Measurements from ENCODE around the gene ZNF134. TPM values are rescaled to one million over a fixed set of nuclear protein-coding genes. Genes with fewer than 3 reads are reported as not detected.
A peak's percentile ranks its signal among the peaks of the same experiment; 100 is the strongest.

ZNF134 gene
- total and polyA plus RNA-seq, 2 experiments from 2014 or later: 10.7 to 24.3 TPM

DNA sequence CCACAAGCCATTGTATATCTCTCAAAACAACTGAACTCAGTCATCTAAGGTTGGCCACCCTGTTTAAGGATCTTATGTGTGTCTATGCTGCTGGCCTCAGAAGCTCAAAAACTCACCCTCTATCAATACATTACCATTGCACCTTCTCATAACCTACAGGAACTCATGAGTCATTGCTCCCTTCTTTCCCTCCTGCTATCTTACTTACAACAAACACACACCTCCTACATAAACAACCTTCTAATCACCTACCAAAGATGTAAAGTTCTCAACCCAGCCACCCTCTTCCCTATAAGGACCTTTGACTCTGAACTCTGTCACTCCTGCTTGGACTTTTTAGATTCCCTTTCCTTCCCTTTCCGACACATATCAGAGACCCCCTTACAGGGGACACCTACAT is 41.4 kb downstream of the ZNF134 start:
- 47% methylated on average over 1 of the region's 1 CpG for WGBS (ENCODE audit: low lambda C conversion rate, missing lambda C conversion rate)
- H3K27ac ChIP-seq: peak overlapping the region; percentile 67
- H3K4me3 ChIP-seq: no peak overlapping the region
- peak; percentile 9 for DNase-seq (ENCODE audit: low spot score)
- no peaks in the 10 kb centered on the region for H3K36me3 ChIP-seq (replicated peaks; ENCODE audit: insufficient read depth, low read depth)
- peaks cover 7% of the 10 kb centered on the region for H3K27me3 ChIP-seq
- H3K9me2 ChIP-seq (replicated peaks; ENCODE audit: insufficient read depth): no peaks in the 10 kb centered on the region
- H4K20me1 ChIP-seq (ENCODE audit: insufficient read depth, poor library complexity, severe bottlenecking): no peaks in the 10 kb centered on the region
- peaks cover 4% of the 10 kb centered on the region for H3K4me1 ChIP-seq (ENCODE audit: insufficient read depth)
- TF ChIP-seq, protein P1, sequence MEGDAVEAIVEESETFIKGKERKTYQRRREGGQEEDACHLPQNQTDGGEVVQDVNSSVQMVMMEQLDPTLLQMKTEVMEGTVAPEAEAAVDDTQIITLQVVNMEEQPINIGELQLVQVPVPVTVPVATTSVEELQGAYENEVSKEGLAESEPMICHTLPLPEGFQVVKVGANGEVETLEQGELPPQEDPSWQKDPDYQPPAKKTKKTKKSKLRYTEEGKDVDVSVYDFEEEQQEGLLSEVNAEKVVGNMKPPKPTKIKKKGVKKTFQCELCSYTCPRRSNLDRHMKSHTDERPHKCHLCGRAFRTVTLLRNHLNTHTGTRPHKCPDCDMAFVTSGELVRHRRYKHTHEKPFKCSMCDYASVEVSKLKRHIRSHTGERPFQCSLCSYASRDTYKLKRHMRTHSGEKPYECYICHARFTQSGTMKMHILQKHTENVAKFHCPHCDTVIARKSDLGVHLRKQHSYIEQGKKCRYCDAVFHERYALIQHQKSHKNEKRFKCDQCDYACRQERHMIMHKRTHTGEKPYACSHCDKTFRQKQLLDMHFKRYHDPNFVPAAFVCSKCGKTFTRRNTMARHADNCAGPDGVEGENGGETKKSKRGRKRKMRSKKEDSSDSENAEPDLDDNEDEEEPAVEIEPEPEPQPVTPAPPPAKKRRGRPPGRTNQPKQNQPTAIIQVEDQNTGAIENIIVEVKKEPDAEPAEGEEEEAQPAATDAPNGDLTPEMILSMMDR (IDR thresholded peaks at IDR 0.05; ENCODE audit: poor library complexity): no peak
- no peak for TF ChIP-seq EZH2 (IDR thresholded peaks at IDR 0.05; ENCODE audit: borderline replicate concordance)
- no peak for TF ChIP-seq EZH2phosphoT487 (IDR thresholded peaks at IDR 0.05; ENCODE audit: low read depth, severe bottlenecking, unreplicated experiment)
- peak overlapping the region; percentile 39 for H3K4me2 ChIP-seq
- H3K79me2 ChIP-seq: no peaks in the 10 kb centered on the region
- no peak overlapping the region for H2AFZ ChIP-seq
- H3K9me3 ChIP-seq (ENCODE audit: low read depth): no peaks in the 10 kb centered on the region

DNA sequence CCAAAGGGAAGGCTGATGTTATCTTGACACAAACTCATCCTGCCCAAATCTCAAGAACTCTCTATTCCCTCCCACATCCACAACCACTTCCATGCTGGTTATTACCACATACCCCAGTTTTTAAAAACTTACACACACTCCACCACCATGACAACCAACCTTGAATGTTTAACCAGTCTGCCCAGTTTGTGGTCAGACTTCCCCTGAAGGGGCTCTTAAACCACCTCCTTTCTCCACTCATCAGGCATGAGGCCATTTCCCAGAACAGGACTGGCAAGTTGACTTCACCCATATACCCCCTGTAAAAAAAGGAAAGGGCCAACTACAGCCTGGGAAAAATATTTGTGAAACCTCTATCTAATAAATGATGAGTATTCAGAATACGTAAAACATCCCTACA is 42.3 kb downstream of the ZNF134 start:
- no peaks in the 10 kb centered on the region for H4K20me1 ChIP-seq (ENCODE audit: insufficient read depth, poor library complexity, severe bottlenecking)
- TF ChIP-seq EZH2phosphoT487 (IDR thresholded peaks at IDR 0.05; ENCODE audit: low read depth, severe bottlenecking, unreplicated experiment) (no peak), EZH2 (IDR thresholded peaks at IDR 0.05; ENCODE audit: borderline replicate concordance) (no peak)
- TF ChIP-seq, protein P1 (IDR thresholded peaks at IDR 0.05; ENCODE audit: poor library complexity): no peak

DNA sequence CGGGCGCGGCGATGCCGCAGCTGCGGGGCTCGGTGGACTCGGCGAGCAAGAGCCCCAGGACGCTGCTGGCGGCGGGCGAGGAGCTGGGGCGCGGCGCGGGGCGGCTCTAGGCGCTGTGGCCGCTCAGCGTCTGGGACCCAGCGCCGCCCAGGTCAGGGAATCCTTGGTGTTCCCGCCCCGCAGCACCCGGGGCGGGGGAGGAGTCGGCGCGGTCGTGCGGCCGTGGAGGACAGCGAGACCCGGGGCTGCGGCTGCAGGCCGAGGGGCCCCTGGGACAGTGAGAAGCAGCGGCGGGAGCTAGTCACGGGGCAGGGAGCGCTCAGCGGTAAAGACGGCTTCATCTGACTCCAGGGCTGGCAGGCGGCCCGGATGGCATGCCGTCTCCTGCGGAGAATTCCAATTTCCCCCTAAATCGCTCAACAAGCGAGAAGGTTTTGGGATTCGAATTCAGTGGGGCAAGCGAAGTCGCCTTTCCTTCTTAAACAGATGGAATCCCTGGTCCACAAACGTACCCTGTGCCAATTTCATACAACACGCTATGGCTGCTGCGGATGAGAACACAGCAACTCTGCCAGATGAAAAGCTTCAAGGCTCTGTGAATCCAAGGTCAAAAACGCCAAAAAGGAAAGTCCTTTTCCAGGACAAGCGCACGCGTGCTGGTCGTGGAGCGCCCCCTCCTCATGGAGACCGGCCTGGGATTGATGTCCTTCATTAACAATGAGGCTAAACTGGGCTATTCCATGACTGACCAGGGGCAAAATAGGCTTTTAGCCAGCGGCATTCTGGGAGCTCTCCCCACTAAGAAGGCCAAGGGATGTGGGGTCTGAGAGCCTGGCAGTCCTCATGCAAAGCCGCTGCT is 50.5 kb downstream of the ZNF134 start:
- peak overlapping the region; percentile 82 for H3K4me2 ChIP-seq
- no peaks in the 10 kb centered on the region for H3K36me3 ChIP-seq (replicated peaks; ENCODE audit: insufficient read depth, low read depth)
- DNase-seq (ENCODE audit: low spot score): peak; percentile 78
- H3K9me3 ChIP-seq (ENCODE audit: low read depth): no peaks in the 10 kb centered on the region
- no peaks in the 10 kb centered on the region for H3K79me2 ChIP-seq
- H3K27ac ChIP-seq: peak overlapping the region; percentile 69
- 5% methylated on average over 28 of the region's 64 CpGs for WGBS (ENCODE audit: low lambda C conversion rate, missing lambda C conversion rate)
- TF ChIP-seq EZH2phosphoT487 (IDR thresholded peaks at IDR 0.05; ENCODE audit: low read depth, severe bottlenecking, unreplicated experiment): no peak
- TF ChIP-seq EZH2 (IDR thresholded peaks at IDR 0.05; ENCODE audit: borderline replicate concordance): no peak
- TF ChIP-seq, protein P1 (IDR thresholded peaks at IDR 0.05; ENCODE audit: poor library complexity): no peak
- peak overlapping the region; percentile 74 for H2AFZ ChIP-seq
- H3K4me1 ChIP-seq (ENCODE audit: insufficient read depth): no peaks in the 10 kb centered on the region
- peaks cover 7% of the 10 kb centered on the region for H3K27me3 ChIP-seq
- H4K20me1 ChIP-seq (ENCODE audit: insufficient read depth, poor library complexity, severe bottlenecking): no peaks in the 10 kb centered on the region
- H3K4me3 ChIP-seq: peak overlapping the region; percentile 52
- no peaks in the 10 kb centered on the region for H3K9me2 ChIP-seq (replicated peaks; ENCODE audit: insufficient read depth)

More for the DNA sequence above, 42.3 kb downstream of the ZNF134 start:
- Histone ChIP-seq H3K4me3 (no peak overlapping the region), H3K79me2 (no peaks in the 10 kb centered on the region), H3K4me1 (ENCODE audit: insufficient read depth) (peaks cover 4% of the 10 kb centered on the region), H3K36me3 (replicated peaks; ENCODE audit: insufficient read depth, low read depth) (no peaks in the 10 kb centered on the region), H3K9me2 (replicated peaks; ENCODE audit: insufficient read depth) (no peaks in the 10 kb centered on the region), H3K9me3 (ENCODE audit: low read depth) (no peaks in the 10 kb centered on the region), H3K27me3 (peaks cover 7% of the 10 kb centered on the region), H3K27ac (no peak overlapping the region), H3K4me2 (no peak overlapping the region), H2AFZ (no peak overlapping the region)
- 90% methylated on average over 1 of the region's 1 CpG for WGBS (ENCODE audit: low lambda C conversion rate, missing lambda C conversion rate)
- no peak for DNase-seq (ENCODE audit: low spot score)
